GM23248 (cell line): ENCODE data around the gene CTSW.

ENCODE experiments used
- EZH2 ChIP-seq: fragments of 200-600 bp; sonication (generic); IDR thresholded peaks from 2 replicates; pipeline ENCODE4 v1.6.1; 2018; ENCODE audit warnings: antibody characterized with exemption, mild to moderate bottlenecking; ENCODE audit not compliant: insufficient read depth, poor library complexity, severe bottlenecking
- EZH2phosphoT487 ChIP-seq: fragments of 200-600 bp; sonication (generic); IDR thresholded peaks from 2 replicates; pipeline ENCODE4 v1.6.1; 2018; ENCODE audit warnings: antibody characterized with exemption, moderate library complexity, mild to moderate bottlenecking, low read depth; ENCODE audit not compliant: insufficient read depth

GRCh38 chr11:65911682-65912568 lies 32.3 kb downstream of the CTSW start:
- TF ChIP-seq EZH2, result no peak
- TF ChIP-seq EZH2phosphoT487, result no peak
